ENCODE results near the gene NACC1. TPM values are rescaled to one million over a fixed set of nuclear protein-coding genes. Genes with fewer than 3 reads are reported as not detected.
A peak's percentile ranks its signal among the peaks of the same experiment; 100 is the strongest.

NACC1 gene
- total and polyA plus RNA-seq, 12 donors: 12.4 to 67.0 (median 40.1) TPM

DNA sequence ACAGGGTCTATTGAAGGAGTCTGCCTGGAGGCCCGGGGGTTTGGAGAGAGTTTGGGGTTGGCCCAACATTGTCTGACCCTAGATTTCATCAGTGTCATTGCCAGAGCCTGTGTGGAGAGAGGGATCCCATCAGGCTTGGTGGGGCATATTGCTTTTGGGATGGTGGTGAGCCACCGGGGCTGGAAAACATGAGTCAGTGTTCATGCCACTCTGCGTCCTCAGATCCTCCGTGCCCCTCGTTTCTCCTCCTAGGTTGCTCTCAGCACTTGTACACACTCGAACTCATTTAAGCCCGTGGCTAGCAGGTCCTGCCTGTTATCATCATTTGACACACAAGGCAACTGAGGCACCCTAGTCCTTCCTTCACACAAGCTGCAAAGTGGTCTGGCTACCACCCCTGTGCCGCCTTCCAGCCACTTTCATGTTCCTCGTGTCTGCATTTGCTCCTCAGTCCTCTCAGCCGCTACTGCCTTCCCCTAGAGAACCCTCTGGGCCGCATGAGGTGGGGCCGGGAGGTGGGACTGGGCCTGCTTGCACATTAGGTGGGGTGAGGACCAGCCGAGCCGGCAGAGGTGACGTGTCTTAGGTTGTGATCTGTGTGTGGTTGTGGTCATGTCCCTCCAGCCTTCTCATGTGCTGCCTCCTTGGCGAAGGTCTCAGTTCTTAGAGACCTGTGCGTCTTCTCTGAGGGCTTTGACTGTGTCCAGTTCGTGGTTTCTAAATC lies 3.6 kb downstream of the NACC1 start:
- H3K36me3 ChIP-seq (replicated peaks in 1 of 2): no peaks in the 10 kb centered on the region
- H3K27me3 ChIP-seq: no peaks in the 10 kb centered on the region
- intact Hi-C loops (cut with DNase I): no loop called here
- H3K27ac ChIP-seq: no peak overlapping the region
- peak in 1 of 7 donors; percentile 16 for DNase-seq
- WGBS, 4 donors: 82 to 85% (median 83%) methylated on average over 13 to 18 of the region's 18 CpGs
- peaks cover 24 to 34% of the 10 kb centered on the region in 2 donors for H3K4me1 ChIP-seq (replicated peaks in 1 of 2)
- no peaks in the 10 kb centered on the region for H3K9me3 ChIP-seq (replicated peaks in 1 of 3)
- H3K4me3 ChIP-seq: no peak overlapping the region
- TF ChIP-seq POLR2A (IDR thresholded peaks at IDR 0.05): no peak
- TF ChIP-seq, protein P1, sequence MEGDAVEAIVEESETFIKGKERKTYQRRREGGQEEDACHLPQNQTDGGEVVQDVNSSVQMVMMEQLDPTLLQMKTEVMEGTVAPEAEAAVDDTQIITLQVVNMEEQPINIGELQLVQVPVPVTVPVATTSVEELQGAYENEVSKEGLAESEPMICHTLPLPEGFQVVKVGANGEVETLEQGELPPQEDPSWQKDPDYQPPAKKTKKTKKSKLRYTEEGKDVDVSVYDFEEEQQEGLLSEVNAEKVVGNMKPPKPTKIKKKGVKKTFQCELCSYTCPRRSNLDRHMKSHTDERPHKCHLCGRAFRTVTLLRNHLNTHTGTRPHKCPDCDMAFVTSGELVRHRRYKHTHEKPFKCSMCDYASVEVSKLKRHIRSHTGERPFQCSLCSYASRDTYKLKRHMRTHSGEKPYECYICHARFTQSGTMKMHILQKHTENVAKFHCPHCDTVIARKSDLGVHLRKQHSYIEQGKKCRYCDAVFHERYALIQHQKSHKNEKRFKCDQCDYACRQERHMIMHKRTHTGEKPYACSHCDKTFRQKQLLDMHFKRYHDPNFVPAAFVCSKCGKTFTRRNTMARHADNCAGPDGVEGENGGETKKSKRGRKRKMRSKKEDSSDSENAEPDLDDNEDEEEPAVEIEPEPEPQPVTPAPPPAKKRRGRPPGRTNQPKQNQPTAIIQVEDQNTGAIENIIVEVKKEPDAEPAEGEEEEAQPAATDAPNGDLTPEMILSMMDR (IDR thresholded peaks at IDR 0.05): no peak

DNA sequence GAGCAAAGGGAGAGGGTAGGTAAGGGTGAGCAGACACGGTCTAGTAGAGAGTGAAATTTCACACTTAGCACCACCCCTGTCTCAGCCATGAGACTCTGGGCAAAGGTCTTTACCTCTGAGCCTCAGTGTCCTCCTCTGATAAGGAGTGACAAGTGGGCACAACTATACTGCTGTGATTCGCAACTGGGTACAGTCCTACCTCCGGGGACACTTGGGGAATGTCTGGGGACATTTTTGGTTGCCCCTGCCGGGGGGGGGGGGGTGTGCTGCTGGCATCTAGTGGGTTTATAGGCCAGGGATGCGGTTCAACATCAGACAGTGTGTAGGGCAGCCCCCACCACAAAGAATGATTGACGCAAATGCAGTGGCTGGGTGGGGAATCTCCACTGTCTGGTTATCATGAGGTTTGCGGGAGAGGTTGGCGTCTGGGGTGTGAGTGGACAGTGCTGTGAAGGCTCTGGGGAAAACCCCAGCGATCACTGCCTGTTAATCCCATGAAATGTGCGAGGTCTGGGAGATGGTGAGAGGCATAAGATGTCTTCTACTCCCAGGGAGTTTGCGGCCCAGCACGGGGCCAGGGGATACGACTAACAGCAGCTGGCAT lies 4.3 kb downstream of the NACC1 start:
- 75 to 90% (median 85%) methylated on average over 8 to 13 of the region's 13 CpGs for WGBS, 4 donors
- no peak for DNase-seq
- Histone ChIP-seq H3K27me3 (no peaks in the 10 kb centered on the region), H3K9me3 (replicated peaks in 1 of 3) (no peaks in the 10 kb centered on the region), H3K4me1 (replicated peaks in 1 of 2) (peaks cover 19 to 28% of the 10 kb centered on the region in 2 donors), H3K36me3 (replicated peaks in 1 of 2) (no peaks in the 10 kb centered on the region), H3K4me3 (no peak overlapping the region), H3K27ac (no peak overlapping the region)
- TF ChIP-seq POLR2A (IDR thresholded peaks at IDR 0.05): no peak
- TF ChIP-seq, protein P1 (IDR thresholded peaks at IDR 0.05): no peak
- intact Hi-C loops (cut with DNase I): no loop called here

DNA sequence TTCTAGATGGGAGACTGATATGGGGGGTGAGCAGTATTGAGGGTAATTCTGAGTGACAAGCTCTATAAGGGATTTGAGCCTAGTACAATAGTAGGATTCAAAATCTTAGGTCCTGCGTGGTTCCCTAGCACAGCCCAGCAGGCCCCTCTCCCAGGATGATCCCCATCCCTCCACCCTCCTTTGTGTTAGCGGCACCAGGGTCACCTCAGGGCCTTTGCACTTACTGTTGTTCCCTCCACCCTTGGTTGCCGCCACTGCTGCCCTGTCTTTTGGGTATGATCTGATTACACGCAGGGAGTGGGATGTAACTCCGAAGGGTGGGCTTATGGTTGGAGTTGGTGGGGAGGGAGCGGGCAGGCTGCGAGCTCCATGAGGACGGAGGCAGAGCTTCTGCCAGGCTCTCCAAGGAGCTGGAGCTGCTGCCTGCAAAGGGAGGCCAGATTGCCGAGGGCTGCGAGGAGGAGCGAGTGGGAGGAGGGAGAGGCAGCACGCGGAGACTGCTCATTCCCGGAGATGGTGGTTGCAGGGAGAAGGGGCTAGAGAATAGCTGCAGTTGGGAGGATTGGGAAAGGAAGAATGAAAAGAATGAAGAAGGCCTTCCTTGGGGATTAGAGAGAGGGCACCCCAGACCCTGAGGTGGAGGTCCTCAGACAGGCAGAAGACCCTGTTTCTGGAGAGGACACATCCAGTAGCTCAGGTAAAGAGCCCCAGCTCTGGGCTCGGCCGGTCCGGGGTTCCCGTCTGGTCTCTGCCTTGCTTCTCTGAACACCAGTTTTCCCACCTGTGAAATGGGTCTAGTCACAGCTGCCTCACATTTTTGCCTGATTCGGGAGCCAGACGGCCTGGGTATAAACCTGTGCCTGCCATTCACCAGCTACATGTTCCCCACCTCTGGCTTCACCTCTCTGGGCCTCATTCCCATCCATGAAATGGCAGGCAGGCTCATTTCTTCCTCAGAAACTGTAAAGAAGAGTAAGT lies 5.2 kb downstream of the NACC1 start:
- Histone ChIP-seq H3K4me3 (no peak overlapping the region), H3K27ac (no peak overlapping the region), H3K9me3 (replicated peaks in 1 of 3) (no peaks in the 10 kb centered on the region), H3K27me3 (no peaks in the 10 kb centered on the region), H3K36me3 (replicated peaks in 1 of 2) (no peaks in the 10 kb centered on the region), H3K4me1 (replicated peaks in 1 of 2) (peaks cover 15 to 23% of the 10 kb centered on the region in 2 donors)
- WGBS, 4 donors: 88 to 96% (median 92%) methylated on average over 18 to 20 of the region's 20 CpGs
- DNase-seq: no peak
- TF ChIP-seq POLR2A (IDR thresholded peaks at IDR 0.05): no peak
- TF ChIP-seq, protein P1 (IDR thresholded peaks at IDR 0.05): no peak
- intact Hi-C loops (cut with DNase I): no loop called here

DNA sequence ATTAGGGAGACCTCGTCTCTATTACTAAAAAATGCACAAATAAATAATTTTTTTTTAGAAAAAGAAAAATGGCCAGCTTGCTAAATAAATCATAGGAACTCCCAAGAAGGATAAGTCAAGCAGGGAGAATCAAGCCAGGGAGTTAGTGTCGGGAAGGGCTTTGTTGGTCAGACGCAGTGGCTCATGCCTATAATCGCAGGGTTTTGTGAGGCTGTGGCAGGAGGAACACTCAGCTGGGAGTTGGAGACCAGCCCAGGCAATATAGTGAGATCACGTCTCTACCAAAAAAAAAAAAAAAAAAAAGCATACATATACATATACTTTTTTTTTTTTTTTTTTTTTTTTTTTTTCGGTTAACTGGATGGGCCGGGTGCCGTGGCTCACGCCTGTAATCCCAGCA lies 9.0 kb downstream of the NACC1 start:
- H3K4me3 ChIP-seq: no peak overlapping the region
- H3K4me1 ChIP-seq (replicated peaks in 1 of 2): peaks cover 0 to 8% of the 10 kb centered on the region in 2 donors
- no peaks in the 10 kb centered on the region for H3K36me3 ChIP-seq (replicated peaks in 1 of 2)
- no peaks in the 10 kb centered on the region for H3K9me3 ChIP-seq (replicated peaks in 1 of 3)
- no peak overlapping the region for H3K27ac ChIP-seq
- no peaks in the 10 kb centered on the region for H3K27me3 ChIP-seq
- TF ChIP-seq, protein P1 (IDR thresholded peaks at IDR 0.05): no peak
- TF ChIP-seq POLR2A (IDR thresholded peaks at IDR 0.05): no peak
- no peak for DNase-seq
- intact Hi-C loops (cut with DNase I): no loop called here
- 88 to 96% (median 92%) methylated on average over 9 of the region's 9 CpGs for WGBS, 4 donors

Data from adrenal gland (tissue), 12 donors.